Vagina (tissue), 2 donors: Measurements from ENCODE around the gene TMEM91. TPM values are rescaled to one million over a fixed set of nuclear protein-coding genes. Genes with fewer than 3 reads are reported as not detected.

Experiments used
- DNase-seq, 2 donors: peaks; one replicate each; pipeline ENCODE4 v3.0.0-alpha.2; 2017; ENCODE audit errors: extremely low spot score in 2 of 2
- H3K27ac ChIP-seq: fragments of 200-600 bp; sonication (generic); one replicate; pipeline ENCODE4 v1.5.1; 2019
- H3K27me3 ChIP-seq: fragments of 200-600 bp; sonication (generic); one replicate; pipeline ENCODE4 v1.5.1; 2019
- H3K36me3 ChIP-seq, 2 donors: fragments of 200-600 bp; sonication (generic); one replicate each; pipeline ENCODE4 v1.5.1; 2017 to 2019
- H3K4me1 ChIP-seq: fragments of 200-600 bp; sonication (generic); one replicate; pipeline ENCODE4 v1.5.1; 2019
- H3K4me3 ChIP-seq, 2 donors: fragments of 200-600 bp; sonication (generic); 1 replicate in 1 of 2; 2 replicates in 1 of 2; pipeline ENCODE4 v1.5.1; 2016 to 2019
- H3K9me3 ChIP-seq: fragments of 200-600 bp; sonication (generic); one replicate; pipeline ENCODE4 v1.5.1; 2019
- POLR2A ChIP-seq, 2 donors: fragments of 450-650 bp; IDR thresholded peaks; one replicate each; pipeline ENCODE4 v1.6.1; 2017; ENCODE audit warnings: antibody characterized with exemption in 2 of 2, mild to moderate bottlenecking in 2 of 2, moderate library complexity in 2 of 2
- POLR2AphosphoS5 ChIP-seq, 2 donors: sonication (generic); formaldehyde crosslinking; IDR thresholded peaks; one replicate each; pipeline ENCODE4 v1.9.0; 2017; ENCODE audit warnings: antibody characterized with exemption in 2 of 2, mild to moderate bottlenecking in 2 of 2, low read depth in 1 of 2; ENCODE audit not compliant: insufficient read depth in 1 of 2
- intact Hi-C: fragments of 100-400 bp; cut with DNase I; formaldehyde crosslinking; loops from one replicate; pipeline ENCODE4 v1.15.1; 2023
- total RNA-seq: library from RNA; depleted of rRNA; stranded (reverse); fragments of >200 nt; gene quantifications from one replicate; pipeline ENCODE4 v1.2.3, GENCODE V29; 2016
- TF ChIP-seq, protein P1 (sequence below), 3 experiments: fragments of 450-650 bp in 2 of 3; fragments of 200-600 bp in 1 of 3; sonication (generic) in 1 of 3; IDR thresholded peaks; one replicate each; pipeline ENCODE4 v1.5.1; 2017 to 2019; ENCODE audit warnings: antibody characterized with exemption in 3 of 3, mild to moderate bottlenecking in 2 of 3, moderate library complexity in 2 of 3

The TMEM91 gene
- total RNA-seq, 1 donor from 2014 or later: 34.4 TPM

DNA sequence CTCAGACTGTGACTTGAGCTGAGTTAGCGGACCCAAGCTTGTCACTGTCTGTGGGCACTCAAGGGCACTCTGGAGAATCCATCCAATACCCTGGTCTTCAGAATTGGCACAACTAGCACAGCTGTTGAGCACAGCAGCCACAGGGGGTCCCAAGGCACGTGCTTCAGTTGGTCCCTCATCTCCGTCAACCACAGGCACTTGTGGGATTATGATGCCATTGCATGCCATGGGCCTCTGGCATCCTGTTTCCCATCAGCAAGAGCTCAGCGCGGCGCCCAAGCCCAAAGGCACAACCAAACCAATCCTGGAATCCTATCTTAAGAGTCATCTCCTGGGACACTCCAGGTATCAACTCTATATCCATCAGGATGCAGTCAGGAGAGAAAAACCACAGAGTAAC is 54.6 kb downstream of the TMEM91 start:
- Histone ChIP-seq H3K4me1 (peaks cover 30% of the 10 kb centered on the region), H3K9me3 (no peaks in the 10 kb centered on the region), H3K36me3 (peaks cover 0 to 21% of the 10 kb centered on the region in 2 donors), H3K27ac (no peak overlapping the region), H3K27me3 (no peaks in the 10 kb centered on the region), H3K4me3 (no peak overlapping the region)
- TF ChIP-seq POLR2AphosphoS5 (IDR thresholded peaks at IDR 0.05; ENCODE audit: insufficient read depth in 1 of 2, low read depth in 1 of 2) (no peak), POLR2A (IDR thresholded peaks at IDR 0.05) (no peak)
- TF ChIP-seq, protein P1, sequence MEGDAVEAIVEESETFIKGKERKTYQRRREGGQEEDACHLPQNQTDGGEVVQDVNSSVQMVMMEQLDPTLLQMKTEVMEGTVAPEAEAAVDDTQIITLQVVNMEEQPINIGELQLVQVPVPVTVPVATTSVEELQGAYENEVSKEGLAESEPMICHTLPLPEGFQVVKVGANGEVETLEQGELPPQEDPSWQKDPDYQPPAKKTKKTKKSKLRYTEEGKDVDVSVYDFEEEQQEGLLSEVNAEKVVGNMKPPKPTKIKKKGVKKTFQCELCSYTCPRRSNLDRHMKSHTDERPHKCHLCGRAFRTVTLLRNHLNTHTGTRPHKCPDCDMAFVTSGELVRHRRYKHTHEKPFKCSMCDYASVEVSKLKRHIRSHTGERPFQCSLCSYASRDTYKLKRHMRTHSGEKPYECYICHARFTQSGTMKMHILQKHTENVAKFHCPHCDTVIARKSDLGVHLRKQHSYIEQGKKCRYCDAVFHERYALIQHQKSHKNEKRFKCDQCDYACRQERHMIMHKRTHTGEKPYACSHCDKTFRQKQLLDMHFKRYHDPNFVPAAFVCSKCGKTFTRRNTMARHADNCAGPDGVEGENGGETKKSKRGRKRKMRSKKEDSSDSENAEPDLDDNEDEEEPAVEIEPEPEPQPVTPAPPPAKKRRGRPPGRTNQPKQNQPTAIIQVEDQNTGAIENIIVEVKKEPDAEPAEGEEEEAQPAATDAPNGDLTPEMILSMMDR (IDR thresholded peaks at IDR 0.05): no peak
- intact Hi-C loops: no loop called here
- no peak for DNase-seq

DNA sequence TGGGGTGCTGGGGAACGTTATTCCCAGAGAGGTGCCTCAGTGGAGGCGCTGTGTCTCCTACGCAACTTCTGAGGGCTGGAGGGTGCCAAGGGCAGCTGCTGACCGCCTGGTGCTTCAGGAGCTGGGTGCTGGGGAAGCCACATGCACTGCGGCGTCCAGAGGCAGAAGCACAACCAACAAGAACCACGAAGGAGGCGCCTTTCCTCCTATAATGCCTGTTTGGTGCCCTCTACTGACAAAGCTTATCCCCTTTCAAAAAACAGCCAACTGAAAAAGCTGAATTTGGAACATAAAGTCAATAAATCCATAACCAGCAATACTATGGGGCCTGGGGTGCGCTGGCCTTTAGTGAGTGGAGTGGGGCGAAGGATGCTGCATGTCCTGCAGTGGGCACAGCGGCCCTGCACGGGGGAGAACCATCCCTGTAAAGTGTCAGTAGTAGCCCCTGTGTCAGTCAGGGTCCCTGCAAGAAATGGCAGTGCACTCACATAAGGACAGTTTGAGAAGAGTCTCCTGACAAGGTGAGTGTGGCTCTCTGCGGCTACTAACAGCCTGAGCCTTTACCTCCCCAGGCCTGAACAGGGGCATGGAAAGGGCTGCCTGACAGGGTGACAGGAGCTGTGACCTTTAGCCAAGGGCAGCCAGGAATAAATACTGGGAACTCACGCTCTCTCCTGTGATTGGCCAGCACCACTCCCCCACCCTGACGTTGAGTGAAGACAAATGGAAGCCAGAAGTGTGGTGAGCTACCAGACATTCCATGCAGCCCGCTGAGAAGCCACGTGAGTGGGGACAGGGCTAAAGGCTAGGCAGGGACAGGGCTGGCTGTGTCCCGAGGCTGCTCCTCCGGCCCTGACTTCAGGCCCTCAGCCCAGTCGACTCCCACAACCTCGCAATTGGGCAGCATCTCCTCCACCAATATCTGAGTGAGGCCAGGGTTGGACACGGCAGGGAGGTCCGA is 55.4 kb downstream of the TMEM91 start:
- Histone ChIP-seq H3K4me3 (no peak overlapping the region), H3K4me1 (peaks cover 22% of the 10 kb centered on the region), H3K27ac (no peak overlapping the region), H3K9me3 (no peaks in the 10 kb centered on the region), H3K27me3 (no peaks in the 10 kb centered on the region), H3K36me3 (peaks cover 0 to 21% of the 10 kb centered on the region in 2 donors)
- TF ChIP-seq, protein P1 (IDR thresholded peaks at IDR 0.05): peak in 1 of 3 experiments; percentile 10
- TF ChIP-seq POLR2A (IDR thresholded peaks at IDR 0.05): no peak
- intact Hi-C loops: no loop called here
- DNase-seq: no peak

DNA sequence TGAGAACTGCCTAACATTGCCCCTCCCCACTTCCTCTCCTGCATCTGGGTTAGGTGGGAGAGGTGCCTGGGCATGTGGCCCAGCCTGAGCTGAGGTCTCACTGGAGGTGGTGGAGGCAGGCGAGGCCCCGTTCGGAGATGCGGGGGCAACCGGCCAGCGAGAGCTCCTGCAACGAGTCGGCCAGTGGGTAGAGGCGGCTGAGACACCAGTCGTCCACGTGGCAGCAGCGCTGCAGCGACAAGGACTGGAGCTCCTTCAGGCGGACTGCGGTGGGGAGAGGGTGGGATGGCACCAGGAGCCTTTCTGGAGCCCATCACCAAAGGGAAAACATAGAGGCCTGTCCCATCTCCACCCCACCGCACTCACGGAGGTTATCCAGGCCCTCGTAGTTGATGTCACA is 56.8 kb downstream of the TMEM91 start:
- H3K27ac ChIP-seq: no peak overlapping the region
- H3K4me3 ChIP-seq: no peak overlapping the region
- peaks cover 12% of the 10 kb centered on the region for H3K4me1 ChIP-seq
- no peak for DNase-seq
- peaks cover 0 to 21% of the 10 kb centered on the region in 2 donors for H3K36me3 ChIP-seq
- no peaks in the 10 kb centered on the region for H3K27me3 ChIP-seq
- H3K9me3 ChIP-seq: no peaks in the 10 kb centered on the region
- TF ChIP-seq, protein P1 (IDR thresholded peaks at IDR 0.05): no peak
- TF ChIP-seq POLR2AphosphoS5 (IDR thresholded peaks at IDR 0.05; ENCODE audit: insufficient read depth in 1 of 2, low read depth in 1 of 2) (no peak), POLR2A (IDR thresholded peaks at IDR 0.05) (no peak)
- intact Hi-C loops: no loop called here

Other genes starting within 250 kb of the TMEM91 start
- gene CYP2S1, start 183.3 kb upstream of the TMEM91 start, total RNA-seq: 7.1 TPM
- 53.5 TPM for gene AXL, start 157.3 kb upstream of the TMEM91 start, total RNA-seq
- gene HNRNPUL1, start 112.2 kb upstream of the TMEM91 start, total RNA-seq: 116 TPM
- gene CCDC97, start 66.4 kb upstream of the TMEM91 start, total RNA-seq: 16.9 TPM
- gene TGFB1, start 22.6 kb upstream of the TMEM91 start, total RNA-seq: 53.3 TPM
- not detected for gene B9D2, start 12.4 kb upstream of the TMEM91 start, total RNA-seq
- gene EXOSC5, start 20.8 kb downstream of the TMEM91 start, total RNA-seq: 15.2 TPM
- 68.5 TPM for gene BCKDHA, start 21.3 kb downstream of the TMEM91 start, total RNA-seq
- 35.8 TPM for gene B3GNT8, start 50.8 kb downstream of the TMEM91 start, total RNA-seq
- gene DMAC2, start 63.4 kb downstream of the TMEM91 start, total RNA-seq: 39.8 TPM
- not detected for gene ERICH4, start 66.6 kb downstream of the TMEM91 start, total RNA-seq
- gene CEACAM21, start 199.6 kb downstream of the TMEM91 start, total RNA-seq: not detected